Measurements from ENCODE around the gene KSR2.

- TF ChIP-seq ZNF274 (IDR thresholded peaks at IDR 0.05; ENCODE audit: low read depth, low read length) (no peak), YY1 (IDR thresholded peaks at IDR 0.05; ENCODE audit: insufficient read depth, insufficient read length) (no peak)
Measured at GRCh38 chr12:117576053-117576452, 392.7 kb downstream of the KSR2 start.
